Prostate gland (tissue), 2 donors: ENCODE measurements around the gene CAPN13. TPM values are rescaled to one million over a fixed set of nuclear protein-coding genes. Genes with fewer than 3 reads are reported as not detected.

Experiments used
- DNase-seq: peaks from one replicate; pipeline ENCODE4 v3.0.0-alpha.2; 2019; ENCODE audit warnings: low spot score
- H3K27ac ChIP-seq, 2 donors: fragments of 200-600 bp; sonication (generic); 2 replicates each; pipeline ENCODE4 v1.5.1; 2017 to 2019
- H3K27me3 ChIP-seq: fragments of 200-600 bp; sonication (generic); replicated peaks from 2 replicates; pipeline ENCODE4 v1.5.1; 2019; ENCODE audit not compliant: insufficient read depth
- H3K36me3 ChIP-seq, 2 donors: fragments of 200-600 bp; sonication (generic); 1 replicate in 1 of 2; 2 replicates in 1 of 2; pipeline versions ENCODE4 v1.5.1 to v1.8.1; 2017 to 2019
- H3K4me1 ChIP-seq: fragments of 200-600 bp; sonication (generic); replicated peaks from 2 replicates; pipeline ENCODE4 v1.5.1; 2019
- H3K4me3 ChIP-seq, 2 donors: fragments of 200-600 bp; sonication (generic); 2 replicates each; pipeline ENCODE4 v1.5.1; 2017 to 2019
- H3K9me3 ChIP-seq: fragments of 200-600 bp; sonication (generic); 2 replicates; pipeline ENCODE4 v1.5.1; 2017
- POLR2A ChIP-seq: fragments of 450-650 bp; IDR thresholded peaks from one replicate; pipeline ENCODE4 v1.6.1; 2016; ENCODE audit warnings: antibody characterized with exemption, mild to moderate bottlenecking
- POLR2AphosphoS5 ChIP-seq: sonication (generic); formaldehyde crosslinking; IDR thresholded peaks from one replicate; pipeline ENCODE4 v1.6.1; 2017; ENCODE audit warnings: antibody characterized with exemption
- WGBS: methylation state at CpG from one replicate; pipeline ENCODE4 v1.1.5; 2018; 5-methylcytosine and 5-hydroxymethylcytosine counted together
- intact Hi-C: fragments of 100-400 bp; cut with DNase I; formaldehyde crosslinking; loops from one replicate; pipeline ENCODE4 v1.14.2; 2022
- total RNA-seq, 2 donors: library from RNA; depleted of rRNA; stranded (reverse); fragments of >200 nt; gene quantifications; one replicate each; pipeline ENCODE4 v1.1.0, GENCODE V29; 2016
- TF ChIP-seq, protein P1 (sequence below), 4 experiments: fragments of 200-600 bp in 2 of 4; fragments of 450-650 bp in 2 of 4; sonication (generic) in 2 of 4; IDR thresholded peaks; 1 replicate in 3 of 4; 2 replicates in 1 of 4; pipeline ENCODE4 v1.5.1; 2016 to 2019; ENCODE audit warnings: antibody characterized with exemption in 4 of 4, mild to moderate bottlenecking in 2 of 4, moderate library complexity in 2 of 4

The CAPN13 gene
- total RNA-seq, 2 donors from 2014 or later, result 2.0 to 5.7 TPM

GRCh38 chr2:30714811-30715709 lies 92.2 kb downstream of the CAPN13 start:
- Histone ChIP-seq H3K4me1 (no peaks in the 10 kb centered on the region), H3K36me3 (no peaks in the 10 kb centered on the region), H3K27ac (no peak overlapping the region), H3K4me3 (no peak overlapping the region), H3K27me3 (no peaks in the 10 kb centered on the region), H3K9me3 (no peaks in the 10 kb centered on the region)
- 84% methylated on average over 8 of the region's 8 CpGs for WGBS
- intact Hi-C loops, result loop anchor here (2.0 to 10.0 kb wide), 3 partner anchors 456 to 1120 kb away; no protein-coding TSS in a partner anchor
- DNase-seq, result no peak
- TF ChIP-seq POLR2A, result no peak
- no peak for TF ChIP-seq POLR2AphosphoS5
- TF ChIP-seq, protein P1, sequence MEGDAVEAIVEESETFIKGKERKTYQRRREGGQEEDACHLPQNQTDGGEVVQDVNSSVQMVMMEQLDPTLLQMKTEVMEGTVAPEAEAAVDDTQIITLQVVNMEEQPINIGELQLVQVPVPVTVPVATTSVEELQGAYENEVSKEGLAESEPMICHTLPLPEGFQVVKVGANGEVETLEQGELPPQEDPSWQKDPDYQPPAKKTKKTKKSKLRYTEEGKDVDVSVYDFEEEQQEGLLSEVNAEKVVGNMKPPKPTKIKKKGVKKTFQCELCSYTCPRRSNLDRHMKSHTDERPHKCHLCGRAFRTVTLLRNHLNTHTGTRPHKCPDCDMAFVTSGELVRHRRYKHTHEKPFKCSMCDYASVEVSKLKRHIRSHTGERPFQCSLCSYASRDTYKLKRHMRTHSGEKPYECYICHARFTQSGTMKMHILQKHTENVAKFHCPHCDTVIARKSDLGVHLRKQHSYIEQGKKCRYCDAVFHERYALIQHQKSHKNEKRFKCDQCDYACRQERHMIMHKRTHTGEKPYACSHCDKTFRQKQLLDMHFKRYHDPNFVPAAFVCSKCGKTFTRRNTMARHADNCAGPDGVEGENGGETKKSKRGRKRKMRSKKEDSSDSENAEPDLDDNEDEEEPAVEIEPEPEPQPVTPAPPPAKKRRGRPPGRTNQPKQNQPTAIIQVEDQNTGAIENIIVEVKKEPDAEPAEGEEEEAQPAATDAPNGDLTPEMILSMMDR (IDR thresholded peaks at IDR 0.05), result no peak

- Histone ChIP-seq H3K4me1 (no peaks in the 10 kb centered on the region), H3K4me3 (no peak overlapping the region), H3K27ac (no peak overlapping the region), H3K36me3 (no peaks in the 10 kb centered on the region), H3K27me3 (no peaks in the 10 kb centered on the region), H3K9me3 (no peaks in the 10 kb centered on the region)
- TF ChIP-seq, protein P1 (IDR thresholded peaks at IDR 0.05), result no peak
- no peak for TF ChIP-seq POLR2AphosphoS5
- TF ChIP-seq POLR2A, result no peak
- intact Hi-C loops, result loop anchor here (2.0 to 10.0 kb wide), 3 partner anchors 457 to 1121 kb away; no protein-coding TSS in a partner anchor
- DNase-seq, result no peak
- 100% methylated on average over 3 of the region's 3 CpGs for WGBS
These were observed 93.5 kb downstream of the CAPN13 start for GRCh38 chr2:30713698-30714097.

GRCh38 chr2:30711646-30712085 lies 95.6 kb downstream of the CAPN13 start:
- no peaks in the 10 kb centered on the region for H3K27me3 ChIP-seq
- H3K4me3 ChIP-seq, result no peak overlapping the region
- WGBS, result 25% methylated on average over 4 of the region's 4 CpGs
- no peaks in the 10 kb centered on the region for H3K36me3 ChIP-seq
- no peaks in the 10 kb centered on the region for H3K4me1 ChIP-seq
- peak; percentile 76 for DNase-seq
- H3K27ac ChIP-seq, result no peak overlapping the region
- TF ChIP-seq, protein P1 (IDR thresholded peaks at IDR 0.05), result peak; percentile 84 to 99 (median 96)
- TF ChIP-seq POLR2AphosphoS5 (peak; percentile 56), POLR2A (no peak)
- no peaks in the 10 kb centered on the region for H3K9me3 ChIP-seq
- intact Hi-C loops, result loop anchor here (5.0 to 10.0 kb wide), 2 partner anchors 621 to 1123 kb away; no protein-coding TSS in a partner anchor

DNA sequence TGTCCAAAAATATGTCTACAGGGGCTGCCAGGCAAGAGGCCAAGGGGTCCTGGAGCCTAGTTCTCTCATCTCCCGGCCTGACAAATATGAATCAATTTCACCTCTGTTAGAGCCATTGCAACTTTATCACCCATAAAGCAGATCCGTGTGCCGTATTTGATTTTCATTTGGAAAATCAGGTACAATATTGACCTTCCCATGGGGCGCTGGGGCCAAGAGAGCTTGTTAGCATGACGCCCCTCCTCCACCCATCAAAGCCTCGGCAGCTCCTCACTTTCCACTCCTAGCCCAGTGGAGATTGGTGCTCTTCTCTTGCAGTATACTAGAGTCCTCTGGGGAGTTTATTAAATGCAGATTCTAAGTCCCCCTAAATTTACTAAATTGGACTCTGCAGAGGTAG lies 96.8 kb downstream of the CAPN13 start:
- 90% methylated on average over 6 of the region's 6 CpGs for WGBS
- Histone ChIP-seq H3K27ac (no peak overlapping the region), H3K27me3 (no peaks in the 10 kb centered on the region), H3K4me1 (no peaks in the 10 kb centered on the region), H3K9me3 (no peaks in the 10 kb centered on the region), H3K4me3 (no peak overlapping the region), H3K36me3 (no peaks in the 10 kb centered on the region)
- TF ChIP-seq, protein P1 (IDR thresholded peaks at IDR 0.05), result no peak
- no peak for TF ChIP-seq POLR2A
- TF ChIP-seq POLR2AphosphoS5, result no peak
- intact Hi-C loops, result loop anchor here (5.0 to 10.0 kb wide), 2 partner anchors 622 to 1124 kb away; no protein-coding TSS in a partner anchor
- DNase-seq, result no peak
